HFFc6 (cell line): ENCODE data around the gene ZDHHC24. TPM values are rescaled to one million over a fixed set of nuclear protein-coding genes. Genes with fewer than 3 reads are reported as not detected.

Experiments
- DNase-seq: peaks from one replicate; pipeline ENCODE4 v3.0.0-alpha.2; 2018
- H3K27ac Mint-ChIP-seq: 2 replicates; pipeline ENCODE4 v1.8.0; 2020; ENCODE audit warnings: mild to moderate bottlenecking, mixed read lengths
- H3K27me3 Mint-ChIP-seq: 2 replicates; pipeline ENCODE4 v1.8.0; 2021; ENCODE audit warnings: mild to moderate bottlenecking, moderate library complexity, mixed read lengths; ENCODE audit not compliant: insufficient read depth
- H3K36me3 Mint-ChIP-seq: 2 replicates; pipeline ENCODE4 v1.8.0; 2021; ENCODE audit warnings: low read depth, mixed read lengths
- H3K4me1 Mint-ChIP-seq: 2 replicates; pipeline ENCODE4 v1.8.0; 2020; ENCODE audit warnings: low read depth, mixed read lengths
- H3K4me3 Mint-ChIP-seq: 2 replicates; pipeline ENCODE4 v1.8.0; 2020; ENCODE audit warnings: mild to moderate bottlenecking, moderate library complexity, mixed read lengths
- H3K9me3 Mint-ChIP-seq: 2 replicates; pipeline ENCODE4 v1.8.0; 2020; ENCODE audit warnings: mild to moderate bottlenecking, mixed read lengths
- total RNA-seq, 6 experiments: library from RNA; stranded (reverse); fragmentation: NEBNext Ultra II Directional; extraction: Animal tissue kit (Norgen Biotek cat#: 25700); gene quantifications; 2 replicates in 1 of 6; 3 replicates in 5 of 6; pipeline ENCODE4 v1.2.3, GENCODE V29; 2021
- TF ChIP-seq, protein P1 (sequence below): fragments of 200-600 bp; sonication (generic); IDR thresholded peaks from 2 replicates; pipeline ENCODE4 v1.5.0; 2021; ENCODE audit warnings: antibody characterized with exemption, mild to moderate bottlenecking

The ZDHHC24 gene
- total RNA-seq, 6 experiments from 2014 or later = 15.4 to 23.3 (median 18.6) TPM

DNA sequence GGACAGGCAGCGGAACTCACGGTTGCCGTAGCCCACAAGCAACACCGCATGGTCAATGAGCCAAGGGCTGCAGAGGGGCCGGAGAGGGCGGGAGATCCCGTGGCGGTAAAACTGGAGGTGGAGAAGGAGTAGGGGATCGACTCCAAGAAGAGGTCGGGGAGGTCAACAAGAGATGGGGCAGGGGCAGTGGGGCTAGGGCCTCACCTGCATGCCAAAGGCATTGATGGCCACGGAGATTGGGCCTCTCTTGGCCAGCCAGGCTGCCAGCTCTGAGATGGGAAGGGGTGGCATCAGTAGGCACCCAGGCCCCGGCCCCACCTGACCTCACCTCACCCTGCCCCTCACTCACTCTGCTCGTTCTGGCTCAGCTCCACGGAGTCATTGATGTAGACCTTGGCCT, 18.7 kb upstream of the ZDHHC24 start:
- no peaks in the 10 kb centered on the region for H3K9me3 Mint-ChIP-seq
- TF ChIP-seq, protein P1, sequence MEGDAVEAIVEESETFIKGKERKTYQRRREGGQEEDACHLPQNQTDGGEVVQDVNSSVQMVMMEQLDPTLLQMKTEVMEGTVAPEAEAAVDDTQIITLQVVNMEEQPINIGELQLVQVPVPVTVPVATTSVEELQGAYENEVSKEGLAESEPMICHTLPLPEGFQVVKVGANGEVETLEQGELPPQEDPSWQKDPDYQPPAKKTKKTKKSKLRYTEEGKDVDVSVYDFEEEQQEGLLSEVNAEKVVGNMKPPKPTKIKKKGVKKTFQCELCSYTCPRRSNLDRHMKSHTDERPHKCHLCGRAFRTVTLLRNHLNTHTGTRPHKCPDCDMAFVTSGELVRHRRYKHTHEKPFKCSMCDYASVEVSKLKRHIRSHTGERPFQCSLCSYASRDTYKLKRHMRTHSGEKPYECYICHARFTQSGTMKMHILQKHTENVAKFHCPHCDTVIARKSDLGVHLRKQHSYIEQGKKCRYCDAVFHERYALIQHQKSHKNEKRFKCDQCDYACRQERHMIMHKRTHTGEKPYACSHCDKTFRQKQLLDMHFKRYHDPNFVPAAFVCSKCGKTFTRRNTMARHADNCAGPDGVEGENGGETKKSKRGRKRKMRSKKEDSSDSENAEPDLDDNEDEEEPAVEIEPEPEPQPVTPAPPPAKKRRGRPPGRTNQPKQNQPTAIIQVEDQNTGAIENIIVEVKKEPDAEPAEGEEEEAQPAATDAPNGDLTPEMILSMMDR = no peak
- no peak overlapping the region for H3K4me3 Mint-ChIP-seq
- DNase-seq = no peak
- H3K27me3 Mint-ChIP-seq = peaks cover 7% of the 10 kb centered on the region
- H3K36me3 Mint-ChIP-seq = no peaks in the 10 kb centered on the region
- H3K27ac Mint-ChIP-seq = no peak overlapping the region
- peaks cover 5% of the 10 kb centered on the region; the same call in 1 of the 2 replicates for H3K4me1 Mint-ChIP-seq

DNA sequence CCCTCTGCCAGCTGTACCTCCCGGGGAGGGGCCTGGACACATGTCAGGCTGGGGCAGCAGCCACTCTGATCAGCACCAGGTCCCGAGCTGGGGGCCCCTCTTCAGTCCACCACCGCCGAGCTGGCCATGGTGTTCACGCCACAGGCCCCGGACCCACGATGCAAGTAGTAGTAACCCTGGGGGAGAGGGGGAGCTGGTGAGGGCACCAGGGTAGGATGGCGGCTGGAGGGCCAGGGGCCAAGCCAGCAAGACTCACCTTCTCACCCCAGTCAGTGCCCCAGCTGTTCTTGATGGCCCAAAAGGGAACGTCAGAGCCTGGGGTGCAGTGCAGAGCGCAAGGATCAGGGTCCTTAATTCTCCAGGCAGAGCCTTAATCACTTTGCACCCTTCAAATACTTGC, 18.0 kb upstream of the ZDHHC24 start:
- TF ChIP-seq, protein P1 = no peak

DNA sequence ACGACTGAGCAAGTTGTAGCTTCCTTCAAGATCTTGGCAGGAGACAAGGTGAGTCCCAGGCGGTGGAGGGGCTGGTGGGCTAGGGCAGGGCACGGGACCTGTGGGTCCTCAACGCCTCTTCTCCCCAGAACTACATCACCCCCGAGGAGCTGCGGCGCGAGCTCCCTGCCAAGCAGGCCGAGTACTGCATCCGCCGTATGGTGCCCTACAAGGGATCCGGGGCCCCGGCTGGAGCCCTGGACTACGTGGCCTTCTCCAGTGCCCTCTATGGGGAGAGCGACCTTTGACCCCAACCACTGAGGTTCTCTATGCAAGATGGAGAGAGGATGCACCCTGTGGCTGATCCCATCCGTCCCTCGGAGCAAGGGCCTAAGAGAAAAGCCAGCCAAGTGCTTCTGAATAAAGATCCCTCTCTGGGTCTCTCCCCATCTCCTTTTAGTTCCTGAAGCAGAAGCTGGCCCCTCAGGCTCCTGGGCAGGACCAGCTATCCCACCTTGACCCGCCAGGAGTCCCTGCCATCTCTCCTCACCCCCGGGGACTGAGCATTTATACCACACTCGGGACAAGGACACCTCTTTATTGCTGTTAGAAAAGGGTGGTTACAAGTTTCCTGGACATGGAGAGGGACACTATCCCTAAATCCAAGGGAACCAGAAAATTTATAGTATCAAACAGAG, 17.2 kb upstream of the ZDHHC24 start:
- H3K36me3 Mint-ChIP-seq = no peaks in the 10 kb centered on the region
- H3K27me3 Mint-ChIP-seq = peaks cover 9% of the 10 kb centered on the region
- H3K9me3 Mint-ChIP-seq = no peaks in the 10 kb centered on the region
- H3K4me1 Mint-ChIP-seq = no peaks in the 10 kb centered on the region
- no peak overlapping the region for H3K4me3 Mint-ChIP-seq
- TF ChIP-seq, protein P1 = no peak
- no peak overlapping the region for H3K27ac Mint-ChIP-seq
- DNase-seq = no peak

More for the DNA sequence above, 18.0 kb upstream of the ZDHHC24 start:
- no peak for DNase-seq
- peaks cover 5% of the 10 kb centered on the region; the same call in 1 of the 2 replicates for H3K4me1 Mint-ChIP-seq
- H3K27ac Mint-ChIP-seq = no peak overlapping the region
- no peak overlapping the region for H3K4me3 Mint-ChIP-seq
- H3K36me3 Mint-ChIP-seq = no peaks in the 10 kb centered on the region
- H3K9me3 Mint-ChIP-seq = no peaks in the 10 kb centered on the region
- H3K27me3 Mint-ChIP-seq = peaks cover 6% of the 10 kb centered on the region

DNA sequence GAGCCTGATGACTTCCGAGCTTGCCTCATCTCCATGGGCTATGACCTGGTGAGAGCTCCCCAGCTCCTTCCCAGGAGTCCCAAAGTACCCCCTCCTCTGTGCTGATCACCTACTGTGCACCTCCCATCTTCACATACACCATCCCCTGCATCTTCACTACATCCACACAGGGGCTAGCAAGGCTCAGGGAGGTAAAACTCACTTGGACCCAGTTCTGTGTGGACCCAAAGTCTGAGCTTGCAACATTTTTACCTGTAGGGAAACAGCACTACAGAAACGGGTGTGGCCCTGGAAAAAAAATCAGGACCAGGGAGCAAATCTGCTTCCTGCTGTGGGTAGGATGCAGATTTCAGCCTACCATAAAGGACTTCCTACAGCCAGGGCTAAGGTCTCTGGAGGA, 16.4 kb upstream of the ZDHHC24 start:
- H3K4me1 Mint-ChIP-seq = no peaks in the 10 kb centered on the region
- TF ChIP-seq, protein P1 = no peak
- H3K4me3 Mint-ChIP-seq = no peak overlapping the region
- peaks cover 15% of the 10 kb centered on the region for H3K27me3 Mint-ChIP-seq
- DNase-seq = no peak
- no peaks in the 10 kb centered on the region for H3K36me3 Mint-ChIP-seq
- H3K27ac Mint-ChIP-seq = no peak overlapping the region
- H3K9me3 Mint-ChIP-seq = no peaks in the 10 kb centered on the region

DNA sequence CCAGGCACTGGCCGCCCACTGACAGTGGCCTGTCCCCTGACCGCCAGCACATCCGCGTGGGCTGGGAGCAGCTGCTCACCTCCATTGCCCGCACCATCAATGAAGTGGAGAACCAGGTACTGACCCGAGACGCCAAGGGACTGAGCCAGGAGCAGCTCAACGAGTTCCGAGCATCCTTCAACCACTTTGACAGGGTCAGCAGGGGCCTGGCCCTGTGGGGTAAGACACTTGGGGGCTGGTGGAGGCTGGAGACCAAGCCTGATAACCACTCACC, 16.1 kb upstream of the ZDHHC24 start:
- TF ChIP-seq, protein P1 = no peak
- no peaks in the 10 kb centered on the region for H3K4me1 Mint-ChIP-seq
- no peak overlapping the region for H3K4me3 Mint-ChIP-seq
- H3K9me3 Mint-ChIP-seq = no peaks in the 10 kb centered on the region
- peaks cover 16% of the 10 kb centered on the region for H3K27me3 Mint-ChIP-seq
- no peaks in the 10 kb centered on the region for H3K36me3 Mint-ChIP-seq
- H3K27ac Mint-ChIP-seq = no peak overlapping the region
- DNase-seq = no peak
